GM10266 (cell line): ENCODE results near the gene MAGI1.

ENCODE experiments used
- DNase-seq: peaks from one replicate; pipeline ENCODE4 v3.0.0; 2012; ENCODE audit errors: extremely low spot score
- TF ChIP-seq, protein P1 (sequence below): IDR thresholded peaks from 2 replicates; pipeline ENCODE4 v1.5.1; 2012; ENCODE audit warnings: mild to moderate bottlenecking, low read depth; ENCODE audit not compliant: control insufficient read depth, insufficient read depth; ENCODE audit errors: missing control alignments

Gene MAGI1

DNA sequence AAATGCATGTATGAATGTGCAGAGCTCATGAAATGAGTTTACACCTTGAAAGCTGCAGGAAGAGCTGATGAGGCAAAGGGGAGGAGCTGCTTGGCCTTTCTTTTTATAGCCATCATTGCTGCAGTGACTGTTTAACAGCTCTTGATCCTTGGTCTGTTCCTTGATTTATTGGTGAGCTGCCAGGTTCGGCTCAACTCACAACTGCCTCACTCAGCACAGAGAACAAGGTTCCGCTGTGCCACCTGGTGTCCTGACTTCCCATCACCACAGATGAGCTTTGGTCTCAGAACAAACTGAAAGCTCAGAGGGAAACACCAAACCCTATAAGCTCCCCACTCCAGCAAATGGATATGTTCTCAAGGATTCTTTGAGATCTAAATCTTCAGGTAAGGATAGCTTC lies 626.1 kb downstream of the MAGI1 start:
- TF ChIP-seq, protein P1, sequence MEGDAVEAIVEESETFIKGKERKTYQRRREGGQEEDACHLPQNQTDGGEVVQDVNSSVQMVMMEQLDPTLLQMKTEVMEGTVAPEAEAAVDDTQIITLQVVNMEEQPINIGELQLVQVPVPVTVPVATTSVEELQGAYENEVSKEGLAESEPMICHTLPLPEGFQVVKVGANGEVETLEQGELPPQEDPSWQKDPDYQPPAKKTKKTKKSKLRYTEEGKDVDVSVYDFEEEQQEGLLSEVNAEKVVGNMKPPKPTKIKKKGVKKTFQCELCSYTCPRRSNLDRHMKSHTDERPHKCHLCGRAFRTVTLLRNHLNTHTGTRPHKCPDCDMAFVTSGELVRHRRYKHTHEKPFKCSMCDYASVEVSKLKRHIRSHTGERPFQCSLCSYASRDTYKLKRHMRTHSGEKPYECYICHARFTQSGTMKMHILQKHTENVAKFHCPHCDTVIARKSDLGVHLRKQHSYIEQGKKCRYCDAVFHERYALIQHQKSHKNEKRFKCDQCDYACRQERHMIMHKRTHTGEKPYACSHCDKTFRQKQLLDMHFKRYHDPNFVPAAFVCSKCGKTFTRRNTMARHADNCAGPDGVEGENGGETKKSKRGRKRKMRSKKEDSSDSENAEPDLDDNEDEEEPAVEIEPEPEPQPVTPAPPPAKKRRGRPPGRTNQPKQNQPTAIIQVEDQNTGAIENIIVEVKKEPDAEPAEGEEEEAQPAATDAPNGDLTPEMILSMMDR: no peak
- DNase-seq: no peak

DNA sequence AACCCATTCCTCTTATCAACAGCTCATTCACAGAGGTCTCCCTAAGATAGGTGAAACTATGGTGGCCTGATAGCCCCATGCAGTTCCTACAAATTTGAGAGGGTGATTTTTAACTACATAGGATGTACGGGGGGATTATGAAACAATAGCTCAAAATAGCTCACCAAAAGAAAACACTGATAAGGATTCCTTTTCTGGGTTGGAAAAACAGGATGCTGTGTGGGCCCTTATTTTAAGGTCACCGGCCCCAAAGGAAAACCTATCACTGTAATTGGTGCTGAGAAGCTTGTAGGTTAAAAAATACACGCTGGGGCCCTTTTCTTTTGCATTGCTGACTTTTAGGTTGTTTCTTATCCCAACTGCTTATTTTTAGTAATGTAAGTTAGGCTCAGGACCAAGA lies 627.4 kb downstream of the MAGI1 start:
- TF ChIP-seq, protein P1: no peak
- no peak for DNase-seq

DNA sequence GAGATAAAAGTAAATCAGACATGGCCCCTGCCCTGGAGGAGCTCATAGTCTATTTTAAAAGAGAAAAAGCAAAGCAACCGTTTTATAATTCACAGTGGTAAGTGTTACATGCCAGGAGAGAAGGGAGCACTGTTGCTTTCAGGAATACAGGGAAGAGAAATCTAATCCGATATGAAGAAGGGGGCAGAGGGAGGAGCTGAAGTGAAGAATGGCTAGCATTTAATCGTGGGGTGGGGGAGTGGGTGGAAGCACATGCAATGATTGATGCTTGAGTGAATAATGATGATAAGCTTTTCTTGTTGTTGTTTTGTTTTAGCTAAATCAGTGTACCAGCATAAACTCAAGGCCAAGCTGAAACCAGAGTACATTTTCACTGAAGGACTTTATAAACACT lies 629.5 kb downstream of the MAGI1 start:
- DNase-seq: no peak
- TF ChIP-seq, protein P1: no peak

DNA sequence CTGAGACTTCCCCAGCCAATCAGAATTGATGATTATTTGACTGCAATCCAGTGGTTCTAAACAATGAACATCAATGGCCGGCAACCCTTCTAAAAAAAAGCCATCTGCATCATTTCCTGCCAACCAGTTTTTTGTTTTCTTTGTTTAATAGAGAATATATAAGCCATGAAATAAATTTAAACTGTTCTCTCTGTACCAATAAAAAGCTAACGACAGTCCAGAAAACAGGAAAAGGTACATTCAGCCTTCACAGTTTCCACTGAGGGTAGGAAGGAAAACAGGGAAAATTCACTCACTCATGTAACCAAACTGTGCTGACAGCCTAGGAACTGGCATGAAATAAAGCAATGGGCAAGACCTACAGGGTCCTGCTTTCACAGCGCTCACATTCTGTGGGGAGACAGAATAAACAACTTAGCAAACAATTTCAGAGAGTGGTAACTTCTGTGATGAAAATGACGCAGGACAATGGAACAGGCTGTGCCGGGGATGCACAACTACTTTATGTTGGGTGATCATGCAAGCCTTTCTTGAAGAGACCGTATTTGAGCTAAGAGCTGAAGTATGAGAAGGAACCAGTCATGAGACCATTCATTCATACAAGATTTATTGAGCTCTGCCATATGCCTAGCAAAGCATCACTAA lies 630.1 kb downstream of the MAGI1 start:
- no peak for DNase-seq
- TF ChIP-seq, protein P1: no peak

DNA sequence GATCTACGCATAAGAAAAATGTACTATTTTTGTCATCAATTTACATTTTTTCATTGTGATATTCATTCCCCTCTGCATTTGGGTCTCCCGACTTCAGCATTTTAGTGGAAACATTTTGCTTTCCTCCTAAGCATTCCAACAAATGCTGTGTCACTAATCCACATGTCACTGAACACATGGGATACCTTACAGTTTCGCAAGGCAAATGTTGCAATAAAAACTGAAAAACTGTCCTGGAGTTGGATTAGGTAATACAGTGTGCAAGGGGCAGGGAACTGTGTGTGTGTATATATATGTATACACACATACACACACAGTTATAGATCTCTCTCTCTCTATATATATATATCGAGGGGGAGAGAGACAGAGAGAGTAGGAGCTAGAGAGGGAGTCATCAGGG lies 632.2 kb downstream of the MAGI1 start:
- no peak for DNase-seq
- TF ChIP-seq, protein P1: no peak

DNA sequence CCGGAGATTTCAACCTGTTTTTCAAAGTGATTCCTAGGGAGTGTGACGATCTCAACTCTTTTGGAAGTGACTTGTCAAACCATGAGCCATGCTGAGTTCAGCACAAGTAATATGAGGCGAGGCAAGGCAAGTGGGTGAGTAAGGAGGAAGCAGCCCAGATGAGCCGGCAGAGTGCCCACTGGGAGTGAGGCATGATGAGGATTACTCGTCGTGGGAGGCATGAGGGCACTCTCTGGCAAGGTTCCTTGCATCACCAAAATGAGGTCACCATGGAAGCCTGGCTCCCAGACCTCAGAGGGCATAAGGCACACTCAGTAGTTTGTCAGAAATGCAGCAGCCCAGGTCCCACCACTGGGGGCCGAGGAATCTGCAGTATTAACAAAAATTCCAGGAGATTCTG lies 636.1 kb downstream of the MAGI1 start:
- TF ChIP-seq, protein P1: no peak
- no peak for DNase-seq

DNA sequence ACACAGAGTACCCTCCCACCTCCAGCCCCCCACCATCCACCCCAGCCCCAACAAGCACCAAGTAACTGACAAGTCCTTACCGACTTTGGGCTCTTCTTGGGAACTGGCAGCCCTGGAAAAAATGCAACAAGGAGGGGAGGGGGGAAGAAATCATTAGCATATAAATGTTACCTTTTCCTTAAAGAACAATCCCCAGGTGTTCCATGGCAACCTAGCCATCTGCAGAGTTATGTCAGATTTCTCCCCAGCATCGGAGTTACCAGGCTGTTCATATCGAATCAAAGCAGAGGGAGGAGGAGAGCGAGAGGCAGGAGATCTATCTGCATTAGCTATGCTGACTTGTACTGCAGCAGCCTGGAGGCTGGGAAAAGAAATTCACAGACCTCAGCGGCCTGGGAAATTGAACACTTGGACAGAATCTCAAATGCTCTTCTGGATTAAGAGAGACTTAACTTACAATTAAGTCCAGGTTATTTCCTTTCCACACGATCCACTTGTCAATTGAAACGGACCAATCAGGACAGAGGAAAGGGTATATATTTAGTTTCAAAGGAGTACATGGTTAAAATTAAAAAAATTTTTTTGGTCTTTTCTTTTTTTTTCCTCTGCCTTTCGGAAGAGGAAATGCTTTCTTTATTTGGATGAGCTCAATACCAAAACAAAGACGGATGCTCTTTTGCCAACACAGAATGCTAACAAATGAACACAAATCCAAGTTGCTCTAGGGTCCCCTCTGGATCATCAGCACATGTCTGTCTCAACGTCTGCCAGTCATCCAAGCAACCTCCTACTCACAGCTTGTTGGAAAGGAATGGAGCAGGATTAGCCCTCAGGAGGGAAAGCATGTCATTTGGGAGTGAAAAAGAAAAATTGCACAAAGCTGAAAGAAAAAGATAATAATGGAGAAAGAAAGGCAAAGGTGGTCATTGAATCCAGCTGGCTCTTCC lies 637.1 kb downstream of the MAGI1 start:
- TF ChIP-seq, protein P1: no peak
- no peak for DNase-seq
